ENCODE data around the gene TAS1R1. TPM values are rescaled to one million over a fixed set of nuclear protein-coding genes. Genes with fewer than 3 reads are reported as not detected.

TAS1R1 gene
- not detected in 2 replicates for total RNA-seq

DNA sequence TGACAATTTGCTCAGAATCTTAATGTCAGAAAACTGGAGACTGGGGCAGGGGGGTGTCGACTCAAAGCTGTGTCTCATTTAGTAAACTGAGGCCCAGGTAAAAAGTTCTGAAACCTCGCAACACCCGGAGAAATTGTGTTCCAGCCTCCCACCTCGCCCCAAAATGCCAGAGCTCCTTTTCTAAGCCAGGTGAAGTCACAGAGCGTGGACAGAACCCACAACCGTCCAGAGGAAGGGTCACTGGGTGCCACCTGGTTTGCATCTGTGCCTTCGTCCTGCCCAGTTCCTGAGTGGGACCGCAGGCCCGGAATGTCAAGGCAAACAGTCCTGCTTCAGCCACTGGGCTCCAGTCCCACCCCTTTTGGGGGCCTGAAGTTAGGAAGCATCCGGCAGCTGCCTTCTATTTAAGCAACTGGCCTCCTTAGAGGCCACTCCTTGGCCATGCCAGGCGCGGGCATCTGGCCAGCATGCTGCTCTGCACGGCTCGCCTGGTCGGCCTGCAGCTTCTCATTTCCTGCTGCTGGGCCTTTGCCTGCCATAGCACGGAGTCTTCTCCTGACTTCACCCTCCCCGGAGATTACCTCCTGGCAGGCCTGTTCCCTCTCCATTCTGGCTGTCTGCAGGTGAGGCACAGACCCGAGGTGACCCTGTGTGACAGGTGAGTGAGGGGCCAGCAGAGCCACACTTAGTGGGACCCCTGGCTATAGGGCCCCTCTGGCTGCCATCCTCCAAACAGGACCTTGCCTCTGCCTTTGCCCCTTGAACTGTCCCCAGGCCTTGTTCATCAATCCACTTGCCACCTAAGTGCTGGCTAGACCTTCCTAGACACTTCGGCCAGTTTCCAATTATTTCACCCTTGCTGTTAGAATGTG lies at the start of gene TAS1R1:
TSS of gene TAS1R1 (plus strand) at position 401 of the 872 bp plus-strand sequence. CDS start at position 468, 67 bp downstream.

GRCh38 chr1:6554031-6554906 lies 838 bp upstream of the TAS1R1 start, which contains the start of gene NOL9:
Gene NOL9 (minus strand): TSS chr1:6554513. CDS start chr1:6554502, 11 bp downstream.

GRCh38 chr1:6579374-6580118 lies 24.4 kb downstream of the TAS1R1 start, which contains the start of gene ZBTB48:
Gene ZBTB48 (plus strand): TSS chr1:6579994. CDS start chr1:6580610, 616 bp downstream.

GRCh38 chr1:6602669-6603237 lies 47.6 kb downstream of the TAS1R1 start, which contains the start of gene KLHL21:
Gene KLHL21 (minus strand): TSS chr1:6602869. CDS start chr1:6602817, 52 bp downstream.

DNA sequence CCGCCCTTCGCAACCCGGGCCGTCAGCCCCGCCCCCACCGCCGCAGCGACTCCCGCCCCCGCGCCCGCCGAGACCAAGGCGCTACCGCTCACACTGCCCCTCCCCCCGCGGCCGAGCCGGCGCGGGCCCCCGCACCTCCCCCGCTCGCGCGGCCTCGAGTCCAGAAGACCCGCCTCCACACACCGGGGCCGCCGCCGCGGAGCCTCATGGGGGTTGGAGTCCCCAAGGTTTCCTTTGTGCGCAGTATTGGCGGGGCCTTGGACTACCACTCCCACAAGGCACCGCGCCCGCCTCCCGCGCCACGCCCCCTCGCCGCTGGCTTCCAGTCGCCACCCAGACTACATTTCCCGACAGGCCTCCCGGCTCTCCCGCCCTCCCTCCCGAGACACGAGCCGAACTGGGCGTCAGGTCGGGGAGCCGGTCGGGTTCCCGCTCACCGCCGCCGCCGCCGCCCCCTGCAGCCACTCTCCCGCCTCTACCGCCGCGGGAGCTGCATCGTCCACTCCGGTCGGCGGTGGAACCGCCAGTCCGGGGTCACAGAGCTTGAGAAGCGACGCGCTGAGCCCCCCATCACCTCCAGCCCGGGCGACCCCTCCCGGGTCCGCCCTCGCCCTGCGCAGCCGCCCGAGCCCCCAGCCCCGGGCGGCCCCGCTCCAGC lies 58.4 kb downstream of the TAS1R1 start, which contains the start of gene PHF13:
TSS of gene PHF13 (plus strand) at position 371 of the 658 bp plus-strand sequence. CDS start 336 bp downstream, outside the sequence.

GRCh38 chr1:6624710-6625583 lies 69.8 kb downstream of the TAS1R1 start, which contains the start of gene THAP3:
Gene THAP3 (plus strand): TSS chr1:6624868. CDS start chr1:6625219, 351 bp downstream.

Other genes with a start within 250 kb of the TAS1R1 start
- 130 and 138 TPM in 2 replicates for gene ACOT7, start 161.5 kb upstream of the TAS1R1 start, total RNA-seq
- 173 and 201 TPM in 2 replicates for gene HES2, start 135.4 kb upstream of the TAS1R1 start, total RNA-seq
- 13.7 and 14.0 TPM in 2 replicates for gene ESPN, start 130.5 kb upstream of the TAS1R1 start, total RNA-seq
- 31.7 and 34.3 TPM in 2 replicates for gene TNFRSF25, start 89.1 kb upstream of the TAS1R1 start, total RNA-seq
- gene PLEKHG5, start 63.6 kb upstream of the TAS1R1 start, total RNA-seq, result 42.2 and 51.3 TPM in 2 replicates
- gene NOL9, start 794 bp upstream of the TAS1R1 start, total RNA-seq, result 11.6 and 15.7 TPM in 2 replicates
- 7.8 and 19.4 TPM in 2 replicates for gene ZBTB48, start 24.7 kb downstream of the TAS1R1 start, total RNA-seq
- gene KLHL21, start 47.6 kb downstream of the TAS1R1 start, total RNA-seq, result 48.1 and 54.9 TPM in 2 replicates
- 10.2 and 12.0 TPM in 2 replicates for gene PHF13, start 58.4 kb downstream of the TAS1R1 start, total RNA-seq
- gene THAP3, start 69.6 kb downstream of the TAS1R1 start, total RNA-seq, result 15.0 and 19.6 TPM in 2 replicates
- 25.2 and 35.4 TPM in 2 replicates for gene DNAJC11, start 146.5 kb downstream of the TAS1R1 start, total RNA-seq
- 50.7 and 63.9 TPM in 2 replicates for gene CAMTA1, start 230.1 kb downstream of the TAS1R1 start, total RNA-seq

Measured in airway epithelial cell (primary cell).